HG02870 (cell line): ENCODE results near the gene STAM2.
"Not testable (repeated sequence)": the region's sequence is repeated elsewhere in the genome, so short reads cannot be mapped to it uniquely, and the experiment has no call there.

ENCODE experiments used
- ATAC-seq: cut with Tn5 transposase; IDR thresholded peaks from one replicate; pipeline ENCODE4 v1.9.1; 2021; ENCODE audit warnings: mild to moderate bottlenecking, moderate library complexity; ENCODE audit not compliant: unreplicated experiment

STAM2 gene

GRCh38 chr2:152173831-152174230, 1.7 kb downstream of the STAM2 start:
- ATAC-seq = no peak

- not testable (repeated sequence) for ATAC-seq
Observed at GRCh38 chr2:152172201-152172785, 3.3 kb downstream of the STAM2 start.

- ATAC-seq = no peak
Observed at GRCh38 chr2:152171718-152172117, 3.8 kb downstream of the STAM2 start.

GRCh38 chr2:152169158-152169557, 6.4 kb downstream of the STAM2 start:
- not testable (repeated sequence) for ATAC-seq

- ATAC-seq = not testable (repeated sequence)
Observed at GRCh38 chr2:152167470-152167869, 8.1 kb downstream of the STAM2 start.

- peak; percentile 34 for ATAC-seq
Observed at GRCh38 chr2:152167065-152167464, 8.5 kb downstream of the STAM2 start.

GRCh38 chr2:152166633-152167032, 8.9 kb downstream of the STAM2 start:
- peak; percentile 84 for ATAC-seq

GRCh38 chr2:152165780-152166179, 9.8 kb downstream of the STAM2 start:
- ATAC-seq = no peak

GRCh38 chr2:152165306-152165705, 10.3 kb downstream of the STAM2 start:
- no peak for ATAC-seq

- ATAC-seq = not testable (repeated sequence)
Observed at GRCh38 chr2:152163669-152164068, 11.9 kb downstream of the STAM2 start.

GRCh38 chr2:152162141-152162540, 13.4 kb downstream of the STAM2 start:
- ATAC-seq = no peak

GRCh38 chr2:152161598-152161997, 14.0 kb downstream of the STAM2 start:
- ATAC-seq = no peak

- ATAC-seq = not testable (repeated sequence)
Observed at GRCh38 chr2:152160378-152160777, 15.2 kb downstream of the STAM2 start.

GRCh38 chr2:152157253-152157652, 18.3 kb downstream of the STAM2 start:
- no peak for ATAC-seq

- ATAC-seq = no peak
Observed at GRCh38 chr2:152155209-152155608, 20.4 kb downstream of the STAM2 start.

- ATAC-seq = no peak
Observed at GRCh38 chr2:152154462-152154861, 21.1 kb downstream of the STAM2 start.

- peak; percentile 92 for ATAC-seq
Observed at GRCh38 chr2:152134488-152135280, 40.9 kb downstream of the STAM2 start.

GRCh38 chr2:152132306-152132705, 43.3 kb downstream of the STAM2 start:
- no peak for ATAC-seq

- ATAC-seq = no peak
Observed at GRCh38 chr2:152127628-152128027, 47.9 kb downstream of the STAM2 start.

- no peak for ATAC-seq
Observed at GRCh38 chr2:152126664-152127063, 48.9 kb downstream of the STAM2 start.

- no peak for ATAC-seq
Observed at GRCh38 chr2:152122161-152122560, 53.4 kb downstream of the STAM2 start.

- no peak for ATAC-seq
Observed at GRCh38 chr2:152120430-152120829, 55.1 kb downstream of the STAM2 start.
